Endothelial cell of umbilical vein (primary cell): ENCODE data around the gene PRDX1.

Experiments used
- EZH2 ChIP-seq: IDR thresholded peaks from 2 replicates; pipeline ENCODE4 v1.6.1; 2012; ENCODE audit warnings: borderline replicate concordance, low read depth, mild to moderate bottlenecking, moderate library complexity, low read length, inconsistent platforms; ENCODE audit not compliant: severe bottlenecking
- FOS ChIP-seq: IDR thresholded peaks from 2 replicates; pipeline ENCODE4 v1.6.1; 2011; ENCODE audit warnings: mild to moderate bottlenecking, low read length, moderate library complexity, borderline replicate concordance; ENCODE audit not compliant: insufficient read depth
- GATA2 ChIP-seq: IDR thresholded peaks from 2 replicates; pipeline ENCODE4 v1.7.0; 2011; ENCODE audit warnings: low read depth, mild to moderate bottlenecking, moderate library complexity, mixed read lengths, low read length; ENCODE audit not compliant: insufficient read length, insufficient read depth
- JUN ChIP-seq: IDR thresholded peaks from 2 replicates; pipeline ENCODE4 v1.6.1; 2011; ENCODE audit warnings: borderline replicate concordance, low read depth; ENCODE audit not compliant: insufficient read length, insufficient read depth
- MAX ChIP-seq: IDR thresholded peaks from 2 replicates; pipeline ENCODE4 v1.6.1; 2011; ENCODE audit not compliant: insufficient read depth, insufficient read length
- MYC ChIP-seq: IDR thresholded peaks from one replicate; pipeline ENCODE4 v1.6.1; 2011; ENCODE audit warnings: mild to moderate bottlenecking, low read depth, low read length
- POLR2A ChIP-seq: IDR thresholded peaks from 2 replicates; pipeline ENCODE4 v1.6.1; 2012; ENCODE audit warnings: low read depth, mild to moderate bottlenecking, control low read depth, low read length
- POLR2AphosphoS5 ChIP-seq: IDR thresholded peaks from 2 replicates; pipeline ENCODE4 v1.6.1; 2012; ENCODE audit warnings: low read depth, mild to moderate bottlenecking, control low read depth, low read length, moderate library complexity; ENCODE audit not compliant: insufficient read depth
- TF ChIP-seq, protein P1 (sequence below), 2 donors: IDR thresholded peaks; 1 replicate in 1 of 2; 2 replicates in 1 of 2; pipeline ENCODE4 v1.5.1; 2011; ENCODE audit warnings: low read length in 2 of 2, mild to moderate bottlenecking in 2 of 2, moderate library complexity in 2 of 2, control low read depth in 1 of 2, inconsistent platforms in 1 of 2, low read depth in 1 of 2; ENCODE audit not compliant: insufficient read depth in 1 of 2; ENCODE audit errors: extremely low read depth in 1 of 2

- TF ChIP-seq, protein P1, sequence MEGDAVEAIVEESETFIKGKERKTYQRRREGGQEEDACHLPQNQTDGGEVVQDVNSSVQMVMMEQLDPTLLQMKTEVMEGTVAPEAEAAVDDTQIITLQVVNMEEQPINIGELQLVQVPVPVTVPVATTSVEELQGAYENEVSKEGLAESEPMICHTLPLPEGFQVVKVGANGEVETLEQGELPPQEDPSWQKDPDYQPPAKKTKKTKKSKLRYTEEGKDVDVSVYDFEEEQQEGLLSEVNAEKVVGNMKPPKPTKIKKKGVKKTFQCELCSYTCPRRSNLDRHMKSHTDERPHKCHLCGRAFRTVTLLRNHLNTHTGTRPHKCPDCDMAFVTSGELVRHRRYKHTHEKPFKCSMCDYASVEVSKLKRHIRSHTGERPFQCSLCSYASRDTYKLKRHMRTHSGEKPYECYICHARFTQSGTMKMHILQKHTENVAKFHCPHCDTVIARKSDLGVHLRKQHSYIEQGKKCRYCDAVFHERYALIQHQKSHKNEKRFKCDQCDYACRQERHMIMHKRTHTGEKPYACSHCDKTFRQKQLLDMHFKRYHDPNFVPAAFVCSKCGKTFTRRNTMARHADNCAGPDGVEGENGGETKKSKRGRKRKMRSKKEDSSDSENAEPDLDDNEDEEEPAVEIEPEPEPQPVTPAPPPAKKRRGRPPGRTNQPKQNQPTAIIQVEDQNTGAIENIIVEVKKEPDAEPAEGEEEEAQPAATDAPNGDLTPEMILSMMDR (IDR thresholded peaks at IDR 0.05; ENCODE audit: extremely low read depth in 1 of 2, insufficient read depth in 1 of 2, low read depth in 1 of 2, low read length in 2 of 2), result no peak
- no peak for TF ChIP-seq POLR2A
- TF ChIP-seq MAX, result no peak
- no peak for TF ChIP-seq EZH2
- no peak for TF ChIP-seq POLR2AphosphoS5
- no peak for TF ChIP-seq GATA2
- no peak for TF ChIP-seq FOS
- no peak for TF ChIP-seq MYC
- TF ChIP-seq JUN, result no peak
Observed at GRCh38 chr1:45535988-45536766, 14.5 kb upstream of the PRDX1 start.
